RWPE2 (cell line): ENCODE data around the gene HIGD1C.
"Not testable (repeated sequence)": the region's sequence is repeated elsewhere in the genome, so short reads cannot be mapped to it uniquely, and the experiment has no call there.

Source experiments
- ATAC-seq: fragments of 200-7000 bp; cut with Tn5 transposase; 3 replicates; pipeline ENCODE4 v1.9.1; 2021; ENCODE audit warnings: low read depth
- DNase-seq: peaks from one replicate; pipeline ENCODE4 v3.0.0-alpha.2; 2020; ENCODE audit warnings: low spot score
- H3K27ac ChIP-seq: fragments of 450-650 bp; 2 replicates; pipeline ENCODE4 v1.5.1; 2017; ENCODE audit warnings: mild to moderate bottlenecking; ENCODE audit not compliant: poor library complexity, severe bottlenecking
- H3K27me3 ChIP-seq: fragments of 250-450 bp; sonication (Bioruptor Pico); 2 replicates; pipeline ENCODE4 v1.5.1; 2021; ENCODE audit warnings: mild to moderate bottlenecking, moderate library complexity; ENCODE audit not compliant: insufficient read depth, poor library complexity, severe bottlenecking
- H3K36me3 ChIP-seq: fragments of 250-450 bp; sonication (Bioruptor Pico); 2 replicates; pipeline ENCODE4 v1.5.1; 2020; ENCODE audit warnings: low read depth, mild to moderate bottlenecking, moderate library complexity
- H3K4me1 ChIP-seq: fragments of 250-450 bp; sonication (Bioruptor Pico); 2 replicates; pipeline ENCODE4 v1.5.1; 2021; ENCODE audit warnings: mild to moderate bottlenecking, moderate library complexity; ENCODE audit not compliant: insufficient read depth, poor library complexity, severe bottlenecking
- H3K4me3 ChIP-seq: fragments of 250-450 bp; sonication (Bioruptor Pico); 2 replicates; pipeline ENCODE4 v1.5.1; 2021; ENCODE audit warnings: mild to moderate bottlenecking, moderate library complexity; ENCODE audit not compliant: severe bottlenecking
- H3K9me3 ChIP-seq: fragments of 250-450 bp; sonication (Bioruptor Pico); 2 replicates; pipeline ENCODE4 v1.5.1; 2021; ENCODE audit warnings: mild to moderate bottlenecking, moderate library complexity; ENCODE audit not compliant: severe bottlenecking
- CTCF ChIP-seq: fragments of 450-650 bp; IDR thresholded peaks from one replicate; pipeline ENCODE4 v1.5.1; 2017; ENCODE audit warnings: mild to moderate bottlenecking, moderate library complexity; ENCODE audit not compliant: poor library complexity, severe bottlenecking

Gene HIGD1C

GRCh38 chr12:51009056-51009440 lies 56.7 kb downstream of the HIGD1C start:
- no peak for DNase-seq
- Histone ChIP-seq H3K27me3 (no peaks in the 10 kb centered on the region), H3K4me1 (peaks cover 5% of the 10 kb centered on the region), H3K36me3 (peaks cover 47% of the 10 kb centered on the region), H3K27ac (no peak overlapping the region), H3K4me3 (no peak overlapping the region), H3K9me3 (no peaks in the 10 kb centered on the region)
- no peak for TF ChIP-seq CTCF
- ATAC-seq: no peak

GRCh38 chr12:51011955-51012354 lies 59.6 kb downstream of the HIGD1C start:
- Histone ChIP-seq H3K9me3 (no peaks in the 10 kb centered on the region), H3K4me1 (no peaks in the 10 kb centered on the region), H3K27ac (no peak overlapping the region), H3K4me3 (no peak overlapping the region), H3K36me3 (peaks cover 20% of the 10 kb centered on the region), H3K27me3 (no peaks in the 10 kb centered on the region)
- TF ChIP-seq CTCF: no peak
- no peak for DNase-seq
- ATAC-seq: no peak

DNA sequence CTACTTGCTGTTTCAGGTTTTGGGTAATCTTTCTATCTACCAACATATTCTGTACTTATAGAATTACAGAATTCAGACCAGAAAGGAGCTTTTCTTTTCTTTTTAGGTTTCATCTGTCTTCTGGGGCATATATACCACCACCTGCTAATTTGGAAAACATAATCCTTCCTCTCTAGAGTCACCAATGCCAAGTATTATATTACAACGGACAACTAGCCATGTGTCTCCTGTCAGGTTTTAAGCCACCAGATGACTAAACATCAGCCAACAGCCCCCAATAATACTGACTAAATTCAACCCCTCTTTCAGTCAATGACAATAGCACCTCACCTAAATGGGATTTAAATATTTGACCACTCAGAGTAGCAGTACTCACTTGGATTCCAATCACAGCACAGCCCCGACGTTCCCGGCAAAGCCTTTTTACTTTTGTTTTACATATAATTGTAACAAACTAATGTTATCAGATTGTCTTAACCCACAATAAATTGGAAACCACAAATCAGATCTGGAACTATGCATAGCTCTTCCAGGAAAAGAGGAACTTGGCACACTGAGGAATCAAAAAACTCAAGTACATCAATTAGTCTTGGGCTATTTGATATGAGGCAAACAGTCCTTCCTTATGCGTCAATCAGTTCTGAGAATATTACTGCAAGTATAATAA lies 60.4 kb downstream of the HIGD1C start:
- no peak overlapping the region for H3K27ac ChIP-seq
- no peak for DNase-seq
- no peak for ATAC-seq
- no peaks in the 10 kb centered on the region for H3K27me3 ChIP-seq
- H3K4me3 ChIP-seq: no peak overlapping the region
- no peak for TF ChIP-seq CTCF
- H3K36me3 ChIP-seq: peaks cover 12% of the 10 kb centered on the region
- no peaks in the 10 kb centered on the region for H3K4me1 ChIP-seq
- H3K9me3 ChIP-seq: no peaks in the 10 kb centered on the region

- Histone ChIP-seq H3K36me3 (peaks cover 5% of the 10 kb centered on the region), H3K4me1 (no peaks in the 10 kb centered on the region), H3K9me3 (no peaks in the 10 kb centered on the region), H3K4me3 (no peak overlapping the region), H3K27me3 (no peaks in the 10 kb centered on the region), H3K27ac (no peak overlapping the region)
- no peak for ATAC-seq
- no peak for DNase-seq
- TF ChIP-seq CTCF: no peak
These were observed 61.1 kb downstream of the HIGD1C start for GRCh38 chr12:51013441-51013840.

- H3K27me3 ChIP-seq, H3K36me3 ChIP-seq, ATAC-seq, DNase-seq, H3K9me3 ChIP-seq, H3K27ac ChIP-seq, H3K4me3 ChIP-seq, H3K4me1 ChIP-seq: not testable (repeated sequence)
These were observed 62.1 kb downstream of the HIGD1C start for GRCh38 chr12:51014467-51014866.
